WTC11 (cell line): ENCODE measurements around the gene CRYBG3. TPM values are rescaled to one million over a fixed set of nuclear protein-coding genes. Genes with fewer than 3 reads are reported as not detected.

Source experiments
- ATAC-seq: fragments of 200-7000 bp; cut with Tn5 transposase; 2 replicates; pipeline ENCODE4 v1.10.0; 2021; ENCODE audit warnings: mild to moderate bottlenecking, moderate library complexity
- CTCF ChIA-PET: fragments of 300-600 bp; sonication (Branson Sonifier 250); formaldehyde crosslinking; loops from one replicate; lab custom pipeline; 2021; ENCODE audit warnings: antibody characterized with exemption; lab: Charles Lee
- POLR2A ChIA-PET: fragments of 350-600 bp; sonication (Branson Sonifier 250); formaldehyde crosslinking; loops from one replicate; lab custom pipeline; 2021; ENCODE audit warnings: antibody characterized with exemption; lab: Charles Lee
- DNase-seq: peaks from one replicate; pipeline ENCODE4 v3.0.0; 2021; ENCODE audit warnings: low spot score
- H3K27ac Mint-ChIP-seq: 2 replicates; pipeline ENCODE4 v1.8.0; 2021; ENCODE audit warnings: mixed read lengths
- H3K27me3 Mint-ChIP-seq: 2 replicates; pipeline ENCODE4 v1.8.0; 2021; ENCODE audit warnings: low read depth, mild to moderate bottlenecking, moderate library complexity, mixed read lengths
- H3K36me3 Mint-ChIP-seq: 2 replicates; pipeline ENCODE4 v1.8.0; 2021; ENCODE audit warnings: mixed read lengths
- H3K4me1 Mint-ChIP-seq: 2 replicates; pipeline ENCODE4 v1.8.0; 2022; ENCODE audit warnings: mixed read lengths
- H3K4me3 Mint-ChIP-seq: 2 replicates; pipeline ENCODE4 v1.8.0; 2021; ENCODE audit warnings: mild to moderate bottlenecking, moderate library complexity, mixed read lengths
- H3K9me3 Mint-ChIP-seq: 2 replicates; pipeline ENCODE4 v1.8.0; 2021; ENCODE audit warnings: mixed read lengths
- ARID4B ChIP-seq: sonication (generic); formaldehyde crosslinking; IDR thresholded peaks from 2 replicates; pipeline ENCODE4 v1.8.0; 2023; ENCODE audit warnings: missing genetic modification reagents, mild to moderate bottlenecking, borderline replicate concordance
- ESRRA ChIP-seq: sonication (generic); formaldehyde crosslinking; IDR thresholded peaks from 2 replicates; pipeline ENCODE4 v1.8.1; 2022; ENCODE audit warnings: mild to moderate bottlenecking, missing genetic modification reagents, borderline replicate concordance
- FOXJ3 ChIP-seq: sonication (generic); formaldehyde crosslinking; IDR thresholded peaks from 2 replicates; pipeline ENCODE4 v1.9.0; 2021; ENCODE audit warnings: missing genetic modification reagents, mild to moderate bottlenecking, borderline replicate concordance
- GABPB1 ChIP-seq: sonication (generic); formaldehyde crosslinking; IDR thresholded peaks from 2 replicates; pipeline ENCODE4 v1.8.1; 2023; ENCODE audit warnings: mild to moderate bottlenecking, missing genetic modification reagents
- JUN ChIP-seq: sonication (generic); formaldehyde crosslinking; IDR thresholded peaks from 2 replicates; pipeline ENCODE4 v1.8.0; 2023; ENCODE audit warnings: mild to moderate bottlenecking, missing genetic modification reagents
- MXD4 ChIP-seq: fragments of 250-450 bp; sonication (Bioruptor Pico); IDR thresholded peaks from 2 replicates; pipeline ENCODE4 v1.8.0; 2021; ENCODE audit warnings: mild to moderate bottlenecking, moderate library complexity, borderline replicate concordance
- SMAD3 ChIP-seq: sonication (generic); formaldehyde crosslinking; IDR thresholded peaks from 2 replicates; pipeline ENCODE4 v1.8.0; 2022; ENCODE audit warnings: missing genetic modification reagents, mild to moderate bottlenecking, borderline replicate concordance
- ZNF232 ChIP-seq: sonication (generic); formaldehyde crosslinking; IDR thresholded peaks from 2 replicates; pipeline ENCODE4 v1.8.0; 2022; ENCODE audit warnings: mild to moderate bottlenecking, missing genetic modification reagents
- ZNF263 ChIP-seq: sonication (generic); formaldehyde crosslinking; IDR thresholded peaks from 2 replicates; pipeline ENCODE4 v1.8.1; 2022; ENCODE audit warnings: low read depth, mild to moderate bottlenecking, moderate library complexity, missing genetic modification reagents
- ZNF425 ChIP-seq: fragments of 250-450 bp; sonication (Bioruptor Pico); conservative IDR thresholded peaks from 2 replicates; pipeline ENCODE4 v1.9.0; 2021; ENCODE audit warnings: mild to moderate bottlenecking
- total RNA-seq: library from RNA; stranded (reverse); gene quantifications from 3 replicates; pipeline ENCODE4 v1.2.3, GENCODE V29; 2021
- TF ChIP-seq, protein P1 (sequence below): sonication (generic); formaldehyde crosslinking; IDR thresholded peaks from 2 replicates; pipeline ENCODE4 v1.8.0; 2022; ENCODE audit warnings: mild to moderate bottlenecking, missing genetic modification reagents
- TF ChIP-seq, protein P2 (sequence below): sonication (generic); formaldehyde crosslinking; IDR thresholded peaks from 2 replicates; pipeline ENCODE4 v1.8.1; 2023; ENCODE audit warnings: mild to moderate bottlenecking, missing genetic modification reagents
- TF ChIP-seq, protein P3 (sequence below): fragments of 250-450 bp; sonication (Bioruptor Pico); IDR thresholded peaks from 2 replicates; pipeline ENCODE4 v1.8.0; 2021; ENCODE audit warnings: mild to moderate bottlenecking
- TF ChIP-seq, protein P4 (sequence below): sonication (generic); formaldehyde crosslinking; IDR thresholded peaks from 2 replicates; pipeline ENCODE4 v1.8.0; 2022; ENCODE audit warnings: mild to moderate bottlenecking, missing genetic modification reagents
- TF ChIP-seq, protein P5 (sequence below): sonication (generic); formaldehyde crosslinking; IDR thresholded peaks from 2 replicates; pipeline ENCODE4 v1.8.1; 2023; ENCODE audit warnings: mild to moderate bottlenecking, missing genetic modification reagents, moderate library complexity

CRYBG3 gene
- total RNA-seq, 1 experiment from 2014 or later: 13.6 TPM

- Mint-ChIP-seq H3K4me3 (no peak overlapping the region), H3K27me3 (no peaks in the 10 kb centered on the region), H3K4me1 (peaks cover 34% of the 10 kb centered on the region), H3K27ac (peak overlapping the region; percentile 28; the same call in 1 of the 2 replicates), H3K36me3 (no peaks in the 10 kb centered on the region), H3K9me3 (no peaks in the 10 kb centered on the region)
- ATAC-seq (no peak), DNase-seq (no peak)
- CTCF ChIA-PET: no interaction called here
- TF ChIP-seq MXD4 (no peak), GABPB1 (CRISPR knock-in tag) (no peak), ARID4B (no peak), SMAD3 (no peak), ESRRA (no peak), ZNF425 (CRISPR knock-in tag) (no peak), FOXJ3 (CRISPR knock-in tag) (no peak), JUN (CRISPR knock-in tag) (no peak), ZNF263 (CRISPR knock-in tag) (no peak), ZNF232 (no peak)
- TF ChIP-seq, protein P1, sequence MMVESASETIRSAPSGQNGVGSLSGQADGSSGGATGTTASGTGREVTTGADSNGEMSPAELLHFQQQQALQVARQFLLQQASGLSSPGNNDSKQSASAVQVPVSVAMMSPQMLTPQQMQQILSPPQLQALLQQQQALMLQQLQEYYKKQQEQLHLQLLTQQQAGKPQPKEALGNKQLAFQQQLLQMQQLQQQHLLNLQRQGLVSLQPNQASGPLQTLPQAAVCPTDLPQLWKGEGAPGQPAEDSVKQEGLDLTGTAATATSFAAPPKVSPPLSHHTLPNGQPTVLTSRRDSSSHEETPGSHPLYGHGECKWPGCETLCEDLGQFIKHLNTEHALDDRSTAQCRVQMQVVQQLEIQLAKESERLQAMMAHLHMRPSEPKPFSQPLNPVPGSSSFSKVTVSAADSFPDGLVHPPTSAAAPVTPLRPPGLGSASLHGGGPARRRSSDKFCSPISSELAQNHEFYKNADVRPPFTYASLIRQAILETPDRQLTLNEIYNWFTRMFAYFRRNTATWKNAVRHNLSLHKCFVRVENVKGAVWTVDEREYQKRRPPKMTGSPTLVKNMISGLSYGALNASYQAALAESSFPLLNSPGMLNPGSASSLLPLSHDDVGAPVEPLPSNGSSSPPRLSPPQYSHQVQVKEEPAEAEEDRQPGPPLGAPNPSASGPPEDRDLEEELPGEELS (CRISPR knock-in tag): no peak
- TF ChIP-seq, protein P2, sequence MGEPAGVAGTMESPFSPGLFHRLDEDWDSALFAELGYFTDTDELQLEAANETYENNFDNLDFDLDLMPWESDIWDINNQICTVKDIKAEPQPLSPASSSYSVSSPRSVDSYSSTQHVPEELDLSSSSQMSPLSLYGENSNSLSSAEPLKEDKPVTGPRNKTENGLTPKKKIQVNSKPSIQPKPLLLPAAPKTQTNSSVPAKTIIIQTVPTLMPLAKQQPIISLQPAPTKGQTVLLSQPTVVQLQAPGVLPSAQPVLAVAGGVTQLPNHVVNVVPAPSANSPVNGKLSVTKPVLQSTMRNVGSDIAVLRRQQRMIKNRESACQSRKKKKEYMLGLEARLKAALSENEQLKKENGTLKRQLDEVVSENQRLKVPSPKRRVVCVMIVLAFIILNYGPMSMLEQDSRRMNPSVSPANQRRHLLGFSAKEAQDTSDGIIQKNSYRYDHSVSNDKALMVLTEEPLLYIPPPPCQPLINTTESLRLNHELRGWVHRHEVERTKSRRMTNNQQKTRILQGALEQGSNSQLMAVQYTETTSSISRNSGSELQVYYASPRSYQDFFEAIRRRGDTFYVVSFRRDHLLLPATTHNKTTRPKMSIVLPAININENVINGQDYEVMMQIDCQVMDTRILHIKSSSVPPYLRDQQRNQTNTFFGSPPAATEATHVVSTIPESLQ (CRISPR knock-in tag): no peak
- TF ChIP-seq, protein P3, sequence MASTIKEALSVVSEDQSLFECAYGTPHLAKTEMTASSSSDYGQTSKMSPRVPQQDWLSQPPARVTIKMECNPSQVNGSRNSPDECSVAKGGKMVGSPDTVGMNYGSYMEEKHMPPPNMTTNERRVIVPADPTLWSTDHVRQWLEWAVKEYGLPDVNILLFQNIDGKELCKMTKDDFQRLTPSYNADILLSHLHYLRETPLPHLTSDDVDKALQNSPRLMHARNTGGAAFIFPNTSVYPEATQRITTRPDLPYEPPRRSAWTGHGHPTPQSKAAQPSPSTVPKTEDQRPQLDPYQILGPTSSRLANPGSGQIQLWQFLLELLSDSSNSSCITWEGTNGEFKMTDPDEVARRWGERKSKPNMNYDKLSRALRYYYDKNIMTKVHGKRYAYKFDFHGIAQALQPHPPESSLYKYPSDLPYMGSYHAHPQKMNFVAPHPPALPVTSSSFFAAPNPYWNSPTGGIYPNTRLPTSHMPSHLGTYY: no peak
- TF ChIP-seq, protein P4, sequence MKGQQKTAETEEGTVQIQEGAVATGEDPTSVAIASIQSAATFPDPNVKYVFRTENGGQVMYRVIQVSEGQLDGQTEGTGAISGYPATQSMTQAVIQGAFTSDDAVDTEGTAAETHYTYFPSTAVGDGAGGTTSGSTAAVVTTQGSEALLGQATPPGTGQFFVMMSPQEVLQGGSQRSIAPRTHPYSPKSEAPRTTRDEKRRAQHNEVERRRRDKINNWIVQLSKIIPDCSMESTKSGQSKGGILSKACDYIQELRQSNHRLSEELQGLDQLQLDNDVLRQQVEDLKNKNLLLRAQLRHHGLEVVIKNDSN (CRISPR knock-in tag): no peak
- TF ChIP-seq, protein P5, sequence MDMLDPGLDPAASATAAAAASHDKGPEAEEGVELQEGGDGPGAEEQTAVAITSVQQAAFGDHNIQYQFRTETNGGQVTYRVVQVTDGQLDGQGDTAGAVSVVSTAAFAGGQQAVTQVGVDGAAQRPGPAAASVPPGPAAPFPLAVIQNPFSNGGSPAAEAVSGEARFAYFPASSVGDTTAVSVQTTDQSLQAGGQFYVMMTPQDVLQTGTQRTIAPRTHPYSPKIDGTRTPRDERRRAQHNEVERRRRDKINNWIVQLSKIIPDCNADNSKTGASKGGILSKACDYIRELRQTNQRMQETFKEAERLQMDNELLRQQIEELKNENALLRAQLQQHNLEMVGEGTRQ (CRISPR knock-in tag): no peak
- POLR2A ChIA-PET: no interaction called here
Observed at GRCh38 chr3:97841304-97841703, 19.5 kb downstream of the CRYBG3 start.
